B cell (primary cell): ENCODE data around the gene HIGD2A. TPM values are rescaled to one million over a fixed set of nuclear protein-coding genes. Genes with fewer than 3 reads are reported as not detected.

Source experiments
- ATAC-seq: fragments of 200-7000 bp; cut with Tn5 transposase; one replicate; pipeline ENCODE4 v1.10.0; 2021; ENCODE audit warnings: low read depth, mild to moderate bottlenecking, moderate number of reproducible peaks, moderate library complexity
- CTCF ChIA-PET: fragments of 350-600 bp; sonication (Branson Sonifier 250); formaldehyde crosslinking; loops from one replicate; lab custom pipeline; 2021; ENCODE audit warnings: antibody characterized with exemption, inconsistent platforms; lab: Charles Lee
- POLR2A ChIA-PET: fragments of 350-600 bp; sonication (Branson Sonifier 250); formaldehyde crosslinking; loops from one replicate; lab custom pipeline; 2021; ENCODE audit warnings: antibody characterized with exemption; lab: Charles Lee
- DNase-seq: peaks from one replicate; pipeline ENCODE4 v3.0.0; 2013
- H2AFZ ChIP-seq: 2 replicates; pipeline ENCODE4 v1.6.1; 2012; ENCODE audit warnings: mild to moderate bottlenecking, low read depth, low read length; ENCODE audit not compliant: insufficient read depth, poor library complexity, severe bottlenecking
- H3K27ac ChIP-seq, 2 donors: 1 replicate in 1 of 2; 2 replicates in 1 of 2; pipeline ENCODE4 v1.5.1; 2012 to 2013; ENCODE audit warnings: low read length in 2 of 2, mild to moderate bottlenecking in 2 of 2, moderate library complexity in 1 of 2
- H3K27me3 ChIP-seq, 4 experiments: fragments of 200-600 bp in 1 of 4; sonication (generic) in 1 of 4; replicated peaks in 1 of 4; 1 replicate in 2 of 4; 2 replicates in 2 of 4; pipeline versions ENCODE4 v1.6.1 to v1.7.0; 2013 to 2016; ENCODE audit warnings: low read length in 3 of 4, mild to moderate bottlenecking in 2 of 4, mixed read lengths in 1 of 4, moderate library complexity in 1 of 4; ENCODE audit not compliant: insufficient read depth in 4 of 4, control insufficient read depth in 3 of 4; ENCODE audit errors: control extremely low read depth in 1 of 4
- H3K36me3 ChIP-seq, 2 experiments: replicated peaks in 1 of 2; 1 replicate in 1 of 2; 2 replicates in 1 of 2; pipeline versions ENCODE4 v1.6.1 to v1.7.1; 2013; ENCODE audit warnings: low read length in 1 of 2; ENCODE audit not compliant: insufficient read depth in 2 of 2, control insufficient read depth in 1 of 2; ENCODE audit errors: control extremely low read depth in 1 of 2, extremely low read depth in 1 of 2
- H3K4me1 ChIP-seq, 2 donors: fragments of 200-600 bp in 1 of 2; sonication (generic) in 1 of 2; 1 replicate in 1 of 2; 2 replicates in 1 of 2; pipeline versions ENCODE4 v1.5.1 to v1.6.1; 2013 to 2017; ENCODE audit warnings: low read length in 2 of 2; ENCODE audit not compliant: control insufficient read depth in 2 of 2, insufficient read depth in 2 of 2
- H3K4me2 ChIP-seq: replicated peaks from 2 replicates; pipeline ENCODE3; 2012; ENCODE audit warnings: mild to moderate bottlenecking, low read depth, low read length; ENCODE audit not compliant: poor library complexity, severe bottlenecking
- H3K4me3 ChIP-seq, 5 experiments: fragments of 200-600 bp in 1 of 5; sonication (generic) in 1 of 5; 1 replicate in 3 of 5; 2 replicates in 2 of 5; pipeline versions ENCODE4 v1.5.1 to v1.7.0; 2011 to 2016; ENCODE audit warnings: low read length in 4 of 5, mild to moderate bottlenecking in 4 of 5, low read depth in 2 of 5, control low read depth in 1 of 5, moderate library complexity in 1 of 5; ENCODE audit not compliant: insufficient read depth in 1 of 5; ENCODE audit errors: control extremely low read depth in 1 of 5, extremely low read depth in 1 of 5
- H3K79me2 ChIP-seq: fragments of 200-600 bp; sonication (generic); one replicate; pipeline ENCODE4 v1.6.0; 2016; ENCODE audit warnings: low read length; ENCODE audit not compliant: control insufficient read depth, insufficient read depth
- H3K9ac ChIP-seq: fragments of 200-600 bp; sonication (generic); 2 replicates; pipeline ENCODE4 v1.6.1; 2017; ENCODE audit warnings: mild to moderate bottlenecking, low read length, moderate library complexity
- H3K9me3 ChIP-seq, 3 donors: one replicate each; pipeline versions ENCODE4 v1.6.1 to v1.7.1; 2013; ENCODE audit warnings: low read length in 2 of 3; ENCODE audit not compliant: control insufficient read depth in 2 of 3, insufficient read depth in 1 of 3; ENCODE audit errors: control extremely low read depth in 1 of 3
- H4K20me1 ChIP-seq: 2 replicates; pipeline ENCODE4 v1.6.0; 2012; ENCODE audit warnings: mild to moderate bottlenecking, low read length; ENCODE audit not compliant: insufficient read depth, control insufficient read depth, poor library complexity, severe bottlenecking
- H3K27ac Mint-ChIP-seq: one replicate; pipeline ENCODE4 v1.8.0; 2021; ENCODE audit warnings: mixed read lengths
- H3K27me3 Mint-ChIP-seq: one replicate; pipeline ENCODE4 v1.8.0; 2021; ENCODE audit warnings: mixed read lengths
- H3K4me1 Mint-ChIP-seq: one replicate; pipeline ENCODE4 v1.8.0; 2021; ENCODE audit warnings: mixed read lengths
- H3K4me3 Mint-ChIP-seq: one replicate; pipeline ENCODE4 v1.8.0; 2021; ENCODE audit warnings: mixed read lengths
- H3K9me3 Mint-ChIP-seq: one replicate; pipeline ENCODE4 v1.8.0; 2022; ENCODE audit warnings: mixed read lengths; ENCODE audit not compliant: insufficient read depth
- CTCF ChIP-seq: fragments of 200-600 bp; IDR thresholded peaks from one replicate; pipeline ENCODE4 v1.8.0; 2022; ENCODE audit warnings: antibody characterized with exemption, mild to moderate bottlenecking
- EZH2 ChIP-seq: IDR thresholded peaks from 2 replicates; pipeline ENCODE4 v1.6.1; 2012; ENCODE audit warnings: borderline replicate concordance, low read depth, mild to moderate bottlenecking, moderate library complexity, low read length; ENCODE audit not compliant: insufficient read depth, poor library complexity, severe bottlenecking
- whole genome bisulfite sequencing: methylation state at CpG from one replicate; pipeline ENCODE4 v1.1.5; 2013; ENCODE audit warnings: missing lambda C conversion rate; ENCODE audit not compliant: insufficient coverage; 5-methylcytosine and 5-hydroxymethylcytosine counted together
- intact Hi-C: fragments of 100-400 bp; cut with micrococcal nuclease; formaldehyde crosslinking; loops from one replicate; pipeline ENCODE4 v1.10.0; 2022
- polyA minus RNA-seq: library from RNA; depleted of rRNA, polyadenylated mRNA; stranded (reverse); fragments of >200 nt; gene quantifications from 2 replicates; pipeline ENCODE4 v1.2.3, GENCODE V29; 2012
- polyA plus RNA-seq: library from polyadenylated mRNA; depleted of rRNA; stranded (reverse); fragments of >200 nt; gene quantifications from 2 replicates; pipeline ENCODE4 v1.2.3, GENCODE V29; 2012
- total RNA-seq, 2 donors: library from RNA; stranded (reverse); fragments of 120-200 nt in 1 of 2; gene quantifications; 1 replicate in 1 of 2; 2 replicates in 1 of 2; pipeline versions ENCODE4 v1.2.3 to v1.2.4, GENCODE V29; 2013 to 2022

The HIGD2A gene
- 70.1 and 80.1 TPM in 2 replicates for total RNA-seq
- 103 TPM for total RNA-seq (2013)
- polyA plus RNA-seq = 102 and 212 TPM in 2 replicates
- polyA minus RNA-seq = 85.7 and 129 TPM in 2 replicates

GRCh38 chr5:176388444-176389134, at the start of gene HIGD2A, which contains the start of gene NOP16:
TSS of gene HIGD2A (plus strand) at chr5:176388751. CDS start at chr5:176388820, 69 bp downstream.
TSS of gene NOP16 (minus strand) at chr5:176388598. CDS start at chr5:176388539, 59 bp downstream.
- Mint-ChIP-seq H3K9me3 (no peaks in the 10 kb centered on the region), H3K4me1 (peaks cover 26% of the 10 kb centered on the region), H3K27me3 (no peaks in the 10 kb centered on the region), H3K27ac (peak within 1 kb of the TSS; percentile 100), H3K4me3 (peak within 1 kb of the TSS; percentile 100)
- ATAC-seq = peak; percentile 86
- Histone ChIP-seq H3K4me3 (peak within 1 kb of the TSS; percentile 69 to 98 (median 93)), H3K9me3 (no peaks in the 10 kb centered on the region), H3K9ac (peak within 1 kb of the TSS; percentile 96), H4K20me1 (peaks cover 9% of the 10 kb centered on the region), H3K4me1 (peaks cover 19 to 29% of the 10 kb centered on the region in 2 donors), H3K79me2 (peaks cover 45% of the 10 kb centered on the region), H3K36me3 (peaks cover 0 to 37% of the 10 kb centered on the region in 2 experiments), H3K4me2 (peak within 1 kb of the TSS; percentile 89), H2AFZ (peak within 1 kb of the TSS; percentile 96), H3K27me3 (no peaks in the 10 kb centered on the region), H3K27ac (peak within 1 kb of the TSS; percentile 90 to 93)
- ChIA-PET CTCF (interaction anchor here (1.1 to 1.5 kb wide), 4 partner anchors 23 to 155 kb away, joined by 3 to 4 read pairs (median 4); partner anchors contain the start of gene ARL10), POLR2A (interaction anchor here (0.6 to 2.2 kb wide), 6 partner anchors 20 to 149 kb away, joined by 3 to 16 read pairs (median 6); partner anchors contain the start of genes CLTB, FAF2, KIAA1191 and RNF44)
- intact Hi-C loops = loop anchor here (1.0 to 10.0 kb wide), 10 partner anchors 16 to 619 kb away; partner anchors contain the start of genes ARL10, CLTB, FAF2 and KIAA1191
- peak; percentile 99 for DNase-seq
- under 1% methylated on average over 39 of the region's 47 CpGs for WGBS
- TF ChIP-seq CTCF = no peak
- no peak for TF ChIP-seq EZH2

- no peak for ATAC-seq
- intact Hi-C loops = no loop called here
- peaks cover 14 to 41% of the 10 kb centered on the region in 2 experiments for H3K36me3 ChIP-seq
- H3K4me2 ChIP-seq = no peak overlapping the region
- H3K9ac ChIP-seq = no peak overlapping the region
- no peaks in the 10 kb centered on the region for H3K4me1 Mint-ChIP-seq
- no peak overlapping the region for H3K4me3 Mint-ChIP-seq
- no peaks in the 10 kb centered on the region for H3K27me3 ChIP-seq
- 100% methylated on average over 1 of the region's 5 CpGs for WGBS
- POLR2A ChIA-PET = no interaction called here
- no peak overlapping the region for H3K27ac Mint-ChIP-seq
- H3K27me3 Mint-ChIP-seq = no peaks in the 10 kb centered on the region
- CTCF ChIA-PET = no interaction called here
- H3K4me1 ChIP-seq = no peaks in the 10 kb centered on the region
- no peak for DNase-seq
- H3K4me3 ChIP-seq = no peak overlapping the region
- no peak overlapping the region for H2AFZ ChIP-seq
- peaks cover 0 to 3% (median 0%) of the 10 kb centered on the region in 3 donors for H3K9me3 ChIP-seq
- no peaks in the 10 kb centered on the region for H3K9me3 Mint-ChIP-seq
- no peaks in the 10 kb centered on the region for H4K20me1 ChIP-seq
- H3K79me2 ChIP-seq = no peaks in the 10 kb centered on the region
- TF ChIP-seq CTCF = no peak
- no peak for TF ChIP-seq EZH2
- H3K27ac ChIP-seq = no peak overlapping the region
Observed at GRCh38 chr5:176339304-176339703, 49.2 kb upstream of the HIGD2A start.
